NCI-H82 treated with DMSO at 0.1 percent for 48 hours (cell line): ENCODE results near the gene SIGLEC1.

Source experiments
- DNase-seq: peaks from one replicate; lab custom pipeline; 2025; ENCODE audit not compliant: unreplicated experiment; lab: John Stamatoyannopoulos, UW

SIGLEC1 gene

GRCh38 chr20:3702611-3703391, 9.6 kb downstream of the SIGLEC1 start:
- DNase-seq, result no peak

- DNase-seq, result no peak
Observed at GRCh38 chr20:3701061-3701998, 11.1 kb downstream of the SIGLEC1 start.

GRCh38 chr20:3699037-3699436, 13.4 kb downstream of the SIGLEC1 start:
- no peak for DNase-seq

GRCh38 chr20:3698591-3699001, 13.8 kb downstream of the SIGLEC1 start:
- DNase-seq, result no peak

- no peak for DNase-seq
Observed at GRCh38 chr20:3697588-3698305, 14.7 kb downstream of the SIGLEC1 start.

- DNase-seq, result no peak
Observed at GRCh38 chr20:3696745-3697587, 15.4 kb downstream of the SIGLEC1 start.

- no peak for DNase-seq
Observed at GRCh38 chr20:3696200-3696599, 16.2 kb downstream of the SIGLEC1 start.

GRCh38 chr20:3694864-3695263, 17.5 kb downstream of the SIGLEC1 start:
- DNase-seq, result no peak

GRCh38 chr20:3693376-3693775, 19.0 kb downstream of the SIGLEC1 start:
- no peak for DNase-seq

GRCh38 chr20:3692706-3693294, 19.6 kb downstream of the SIGLEC1 start:
- no peak for DNase-seq

GRCh38 chr20:3691897-3692296, 20.5 kb downstream of the SIGLEC1 start:
- no peak for DNase-seq

- no peak for DNase-seq
Observed at GRCh38 chr20:3691306-3691705, 21.1 kb downstream of the SIGLEC1 start.

- DNase-seq, result no peak
Observed at GRCh38 chr20:3690413-3690812, 22.0 kb downstream of the SIGLEC1 start.

GRCh38 chr20:3689978-3690377, 22.4 kb downstream of the SIGLEC1 start:
- DNase-seq, result no peak

- DNase-seq, result no peak
Observed at GRCh38 chr20:3687655-3688054, 24.7 kb downstream of the SIGLEC1 start.

GRCh38 chr20:3686867-3687321, 25.5 kb downstream of the SIGLEC1 start:
- DNase-seq, result no peak

GRCh38 chr20:3686421-3686820, 26.0 kb downstream of the SIGLEC1 start:
- DNase-seq, result no peak

GRCh38 chr20:3685341-3685740, 27.1 kb downstream of the SIGLEC1 start:
- DNase-seq, result no peak

- DNase-seq, result no peak
Observed at GRCh38 chr20:3681931-3682781, 30.2 kb downstream of the SIGLEC1 start, which contains the start of gene ADAM33. TSS of gene ADAM33 (minus strand) at chr20:3682010. CDS start at chr20:3682004, 6 bp downstream.
